KMS-11 (cell line): Measurements from ENCODE around the gene PLXDC1.

Experiments
- H2AFZ ChIP-seq: fragments of 200-600 bp; sonication (generic); 2 replicates; pipeline ENCODE4 v1.6.1; 2016; ENCODE audit warnings: antibody characterized with exemption, mixed run types, low read depth
- H3K27ac ChIP-seq: fragments of 200-600 bp; sonication (generic); 2 replicates; pipeline ENCODE4 v1.6.1; 2016; ENCODE audit warnings: mild to moderate bottlenecking, mixed run types
- H3K27me3 ChIP-seq: fragments of 200-600 bp; sonication (generic); 2 replicates; pipeline ENCODE4 v1.6.1; 2017; ENCODE audit warnings: mild to moderate bottlenecking, low read depth, mixed run types, moderate library complexity; ENCODE audit not compliant: insufficient read depth
- H3K36me3 ChIP-seq: fragments of 200-600 bp; sonication (generic); 2 replicates; pipeline ENCODE4 v1.6.1; 2017; ENCODE audit warnings: mild to moderate bottlenecking, mixed run types; ENCODE audit not compliant: insufficient read depth
- H3K4me1 ChIP-seq: fragments of 200-600 bp; sonication (generic); 2 replicates; pipeline ENCODE4 v1.6.1; 2016; ENCODE audit warnings: mild to moderate bottlenecking, low read depth, mixed run types; ENCODE audit not compliant: poor library complexity, severe bottlenecking
- H3K4me2 ChIP-seq: fragments of 200-600 bp; sonication (generic); 2 replicates; pipeline ENCODE4 v1.7.0; 2016; ENCODE audit warnings: mild to moderate bottlenecking, mixed run types
- H3K4me3 ChIP-seq: fragments of 200-600 bp; sonication (generic); IDR thresholded peaks from 2 replicates; pipeline ENCODE4 v1.6.1; 2017; ENCODE audit warnings: low read depth, low read length, mixed read lengths; ENCODE audit not compliant: insufficient read depth
- H3K79me2 ChIP-seq: fragments of 200-600 bp; sonication (generic); 2 replicates; pipeline ENCODE4 v1.6.1; 2016; ENCODE audit warnings: low read depth, mixed run types; ENCODE audit not compliant: insufficient read depth
- H3K9ac ChIP-seq: fragments of 200-600 bp; sonication (generic); 2 replicates; pipeline ENCODE4 v1.6.1; 2016; ENCODE audit warnings: mild to moderate bottlenecking, mixed run types
- H4K20me1 ChIP-seq: fragments of 200-600 bp; sonication (generic); 2 replicates; pipeline ENCODE4 v1.6.1; 2016; ENCODE audit warnings: mild to moderate bottlenecking, mixed run types; ENCODE audit not compliant: insufficient read depth
- TF ChIP-seq, protein P1 (sequence below): fragments of 200-600 bp; sonication (generic); conservative IDR thresholded peaks from 2 replicates; pipeline ENCODE4 v1.6.1; 2017; ENCODE audit warnings: low read depth, mild to moderate bottlenecking, antibody characterized with exemption, low read length, moderate library complexity, mixed read lengths

Gene PLXDC1

DNA sequence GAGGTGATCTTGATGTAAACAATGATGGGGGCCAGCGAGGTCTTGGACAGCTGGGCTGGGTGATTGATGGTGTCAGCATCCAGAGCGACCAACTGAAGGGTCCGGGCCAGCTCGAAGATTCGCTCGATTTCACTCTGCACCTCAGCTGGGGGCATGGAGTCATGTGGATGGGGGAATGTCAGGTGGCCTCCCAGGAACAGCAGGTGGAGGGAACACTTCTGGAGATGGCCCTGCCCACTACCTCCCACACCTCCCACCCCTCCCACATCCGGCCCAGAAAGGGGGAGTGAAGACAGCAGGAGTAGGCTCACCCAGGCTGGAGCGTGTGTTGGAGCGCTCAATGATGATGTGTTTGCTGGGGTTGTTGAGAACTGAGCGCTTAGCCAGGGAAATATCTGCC lies 32.3 kb upstream of the PLXDC1 start:
- Histone ChIP-seq H3K9ac (no peak overlapping the region), H3K27ac (no peak overlapping the region), H3K4me3 (no peak overlapping the region), H2AFZ (no peak overlapping the region), H3K36me3 (no peaks in the 10 kb centered on the region; the same call in 1 of the 2 replicates), H3K27me3 (no peaks in the 10 kb centered on the region), H3K79me2 (no peaks in the 10 kb centered on the region), H3K4me1 (peaks cover 5% of the 10 kb centered on the region), H3K4me2 (no peak overlapping the region), H4K20me1 (no peaks in the 10 kb centered on the region)
- TF ChIP-seq, protein P1, sequence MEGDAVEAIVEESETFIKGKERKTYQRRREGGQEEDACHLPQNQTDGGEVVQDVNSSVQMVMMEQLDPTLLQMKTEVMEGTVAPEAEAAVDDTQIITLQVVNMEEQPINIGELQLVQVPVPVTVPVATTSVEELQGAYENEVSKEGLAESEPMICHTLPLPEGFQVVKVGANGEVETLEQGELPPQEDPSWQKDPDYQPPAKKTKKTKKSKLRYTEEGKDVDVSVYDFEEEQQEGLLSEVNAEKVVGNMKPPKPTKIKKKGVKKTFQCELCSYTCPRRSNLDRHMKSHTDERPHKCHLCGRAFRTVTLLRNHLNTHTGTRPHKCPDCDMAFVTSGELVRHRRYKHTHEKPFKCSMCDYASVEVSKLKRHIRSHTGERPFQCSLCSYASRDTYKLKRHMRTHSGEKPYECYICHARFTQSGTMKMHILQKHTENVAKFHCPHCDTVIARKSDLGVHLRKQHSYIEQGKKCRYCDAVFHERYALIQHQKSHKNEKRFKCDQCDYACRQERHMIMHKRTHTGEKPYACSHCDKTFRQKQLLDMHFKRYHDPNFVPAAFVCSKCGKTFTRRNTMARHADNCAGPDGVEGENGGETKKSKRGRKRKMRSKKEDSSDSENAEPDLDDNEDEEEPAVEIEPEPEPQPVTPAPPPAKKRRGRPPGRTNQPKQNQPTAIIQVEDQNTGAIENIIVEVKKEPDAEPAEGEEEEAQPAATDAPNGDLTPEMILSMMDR = no peak

DNA sequence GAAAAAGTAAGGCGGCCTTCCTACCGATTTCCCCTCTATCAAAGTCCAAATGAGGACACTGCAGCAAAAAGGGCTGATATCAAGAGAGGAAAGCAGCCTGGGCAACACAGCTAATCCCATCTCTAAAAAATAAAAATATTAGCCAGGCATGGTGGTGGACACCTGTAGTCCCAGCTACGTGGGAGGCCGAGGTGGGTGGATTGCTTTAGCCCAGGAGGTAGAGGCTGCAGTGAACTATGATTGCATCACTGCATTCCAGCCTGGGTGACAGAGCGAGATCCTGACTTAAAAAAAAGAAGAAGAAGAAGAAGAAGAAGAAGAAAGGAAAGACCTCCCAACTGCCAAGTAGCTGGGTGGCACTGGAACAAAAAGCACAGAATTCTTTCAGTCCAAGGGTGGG lies 31.6 kb upstream of the PLXDC1 start:
- H3K27ac ChIP-seq = no peak overlapping the region
- TF ChIP-seq, protein P1 = no peak
- no peak overlapping the region for H2AFZ ChIP-seq
- no peak overlapping the region for H3K4me3 ChIP-seq
- H3K4me1 ChIP-seq = peaks cover under 1% of the 10 kb centered on the region
- H3K4me2 ChIP-seq = no peak overlapping the region
- H3K27me3 ChIP-seq = no peaks in the 10 kb centered on the region
- no peaks in the 10 kb centered on the region for H4K20me1 ChIP-seq
- H3K9ac ChIP-seq = no peak overlapping the region
- no peaks in the 10 kb centered on the region for H3K79me2 ChIP-seq
- no peaks in the 10 kb centered on the region; the same call in 1 of the 2 replicates for H3K36me3 ChIP-seq

DNA sequence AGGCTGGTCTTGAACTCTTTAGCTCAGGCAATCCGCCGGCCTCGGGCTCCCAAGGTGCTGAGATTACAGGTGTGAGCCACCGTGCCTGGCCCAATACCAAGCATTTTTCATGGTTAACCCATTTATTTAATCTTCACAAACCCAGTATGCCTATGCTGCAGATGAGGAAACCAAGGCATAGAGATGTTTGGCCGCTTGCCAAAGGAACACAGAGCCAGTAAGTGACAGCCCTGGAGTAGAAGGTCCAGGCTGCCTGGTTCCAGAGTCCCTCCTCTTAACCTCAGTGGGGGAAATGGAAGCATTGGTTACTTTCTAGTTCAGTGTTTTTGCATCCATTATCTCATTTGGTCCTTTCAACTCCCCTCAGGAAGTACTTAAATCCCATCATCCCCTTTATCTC lies 29.9 kb upstream of the PLXDC1 start:
- TF ChIP-seq, protein P1 = no peak
- Histone ChIP-seq H4K20me1 (no peaks in the 10 kb centered on the region), H3K9ac (no peak overlapping the region), H3K27ac (no peak overlapping the region), H3K4me2 (no peak overlapping the region), H3K36me3 (no peaks in the 10 kb centered on the region; the same call in 1 of the 2 replicates), H3K4me1 (no peaks in the 10 kb centered on the region), H3K4me3 (no peak overlapping the region), H3K79me2 (no peaks in the 10 kb centered on the region), H2AFZ (no peak overlapping the region), H3K27me3 (no peaks in the 10 kb centered on the region)

DNA sequence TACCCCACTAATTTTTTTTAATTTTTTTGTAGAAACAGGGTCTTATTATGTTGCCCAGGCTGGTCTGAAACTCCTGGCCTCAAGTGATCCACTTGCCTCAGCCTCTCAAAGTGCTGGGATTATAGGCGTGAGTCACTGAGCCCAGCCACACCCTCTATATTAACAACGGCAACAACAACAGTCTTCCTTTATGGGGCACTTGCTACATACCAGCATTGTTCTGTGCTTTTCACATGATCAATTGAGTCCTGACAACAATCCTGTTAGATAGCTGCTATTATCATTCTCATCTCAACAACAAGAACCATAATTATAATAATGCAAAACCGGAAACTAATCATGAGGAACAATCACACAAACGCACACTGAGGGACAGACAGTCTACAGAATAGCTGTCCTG lies 27.1 kb upstream of the PLXDC1 start:
- Histone ChIP-seq H3K36me3 (no peaks in the 10 kb centered on the region; the same call in 1 of the 2 replicates), H3K4me1 (peaks cover under 1% of the 10 kb centered on the region), H3K4me3 (no peak overlapping the region), H3K9ac (no peak overlapping the region), H3K27ac (no peak overlapping the region), H2AFZ (no peak overlapping the region), H3K79me2 (no peaks in the 10 kb centered on the region), H3K27me3 (no peaks in the 10 kb centered on the region), H4K20me1 (no peaks in the 10 kb centered on the region), H3K4me2 (no peak overlapping the region)
- TF ChIP-seq, protein P1 = no peak

DNA sequence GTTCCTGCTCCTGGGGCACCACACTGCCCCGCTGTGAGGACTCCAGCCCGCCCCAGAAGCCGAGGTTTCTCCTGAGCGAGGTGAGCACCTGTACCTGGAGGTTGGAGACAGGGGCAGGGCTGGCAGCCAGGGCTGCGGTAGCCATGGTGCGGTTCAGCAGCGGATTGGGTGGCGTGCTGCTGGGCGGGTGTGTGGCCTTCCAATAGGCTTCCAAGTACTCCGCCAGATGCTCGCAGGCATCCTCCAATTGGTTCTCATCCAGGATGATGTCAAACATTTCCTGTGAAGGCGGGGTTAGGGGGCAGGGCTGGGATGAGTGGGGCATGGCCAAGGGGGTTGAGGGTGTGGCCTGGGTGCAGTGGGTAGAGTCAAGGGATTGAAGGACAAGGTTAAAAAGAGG lies 25.8 kb upstream of the PLXDC1 start:
- no peak overlapping the region for H3K4me2 ChIP-seq
- H2AFZ ChIP-seq = no peak overlapping the region
- H3K36me3 ChIP-seq = no peaks in the 10 kb centered on the region; the same call in 1 of the 2 replicates
- peaks cover 10% of the 10 kb centered on the region for H3K4me1 ChIP-seq
- TF ChIP-seq, protein P1 = no peak
- no peak overlapping the region for H3K27ac ChIP-seq
- no peaks in the 10 kb centered on the region for H3K27me3 ChIP-seq
- H3K9ac ChIP-seq = no peak overlapping the region
- no peaks in the 10 kb centered on the region for H4K20me1 ChIP-seq
- no peaks in the 10 kb centered on the region for H3K79me2 ChIP-seq
- H3K4me3 ChIP-seq = no peak overlapping the region
